Aorta (tissue), 5 donors: ENCODE results near the gene ADAT3. TPM values are rescaled to one million over a fixed set of nuclear protein-coding genes. Genes with fewer than 3 reads are reported as not detected.
A peak's percentile ranks its signal among the peaks of the same experiment; 100 is the strongest.
"Not testable (repeated sequence)": the region's sequence is repeated elsewhere in the genome, so short reads cannot be mapped to it uniquely, and the experiment has no call there.

Source experiments
- ATAC-seq: fragments of 200-7000 bp; cut with Tn5 transposase; one replicate; pipeline ENCODE4 v1.9.1; 2022; ENCODE audit warnings: moderate library complexity; ENCODE audit not compliant: low FRiP score
- DNase-seq, 2 donors: peaks; one replicate each; pipeline ENCODE4 v3.0.0-alpha.2; 2020
- H3K27ac ChIP-seq, 2 donors: one replicate each; pipeline ENCODE4 v1.5.1; 2013; ENCODE audit warnings: low read length in 2 of 2, mild to moderate bottlenecking in 2 of 2, moderate library complexity in 2 of 2, control low read depth in 1 of 2, inconsistent platforms in 1 of 2, low read depth in 1 of 2
- H3K27me3 ChIP-seq, 2 donors: one replicate each; pipeline ENCODE4 v1.6.1; 2013; ENCODE audit warnings: control low read depth in 1 of 2, low read length in 1 of 2, mild to moderate bottlenecking in 1 of 2, moderate library complexity in 1 of 2; ENCODE audit not compliant: insufficient read depth in 2 of 2, control insufficient read depth in 1 of 2
- H3K36me3 ChIP-seq, 2 donors: one replicate each; pipeline ENCODE4 v1.6.1; 2013; ENCODE audit warnings: control low read depth in 1 of 2, low read length in 1 of 2, mild to moderate bottlenecking in 1 of 2; ENCODE audit not compliant: insufficient read depth in 2 of 2, control insufficient read depth in 1 of 2
- H3K4me1 ChIP-seq, 2 donors: one replicate each; pipeline ENCODE4 v1.6.1; 2013; ENCODE audit warnings: low read length in 2 of 2, control low read depth in 1 of 2, mild to moderate bottlenecking in 1 of 2, moderate library complexity in 1 of 2; ENCODE audit not compliant: insufficient read depth in 2 of 2, control insufficient read depth in 1 of 2
- H3K4me3 ChIP-seq, 2 donors: one replicate each; pipeline ENCODE4 v1.5.1; 2013; ENCODE audit warnings: low read length in 2 of 2, control low read depth in 1 of 2, mild to moderate bottlenecking in 1 of 2
- H3K9me3 ChIP-seq: one replicate; pipeline ENCODE4 v1.6.1; 2013; ENCODE audit warnings: mild to moderate bottlenecking, low read length; ENCODE audit not compliant: control insufficient read depth
- WGBS, 2 donors: extraction: QIAGEN DNeasy Blood & Tissue Kit; methylation state at CpG; one replicate each; pipeline ENCODE4 v1.1.7; 2013; 5-methylcytosine and 5-hydroxymethylcytosine counted together
- intact Hi-C, 2 donors: fragments of 100-400 bp; cut with DNase I; formaldehyde crosslinking; loops; one replicate each; pipeline versions ENCODE4 v1.14.2 to v1.15.0; 2022
- polyA plus RNA-seq, 2 donors: library from polyadenylated mRNA; stranded (reverse); fragments of 200-250 nt; gene quantifications; one replicate each; pipeline ENCODE4 v1.2.3, GENCODE V29; 2013
- total RNA-seq, 2 donors: library from RNA; stranded (reverse); fragmentation: NEBNext Ultra II Directional; extraction: Animal tissue kit (Norgen Biotek cat#: 25700); gene quantifications; one replicate each; pipeline ENCODE4 v1.2.1, GENCODE V29; 2021
- donor health status: healthy with polysubstance abuse.
- donor health status: Bipolar disorder and iron deficiency.
- donor health status: DM: no; HTN: no; CAD: no.
- donor health status: DM: no; HTN: no; CAD: no.
- donor health status: DM: yes; HTN: yes; CAD: no.

Gene ADAT3
- total and polyA plus RNA-seq, 4 donors = 1.5 to 5.6 (median 4.4) TPM

DNA sequence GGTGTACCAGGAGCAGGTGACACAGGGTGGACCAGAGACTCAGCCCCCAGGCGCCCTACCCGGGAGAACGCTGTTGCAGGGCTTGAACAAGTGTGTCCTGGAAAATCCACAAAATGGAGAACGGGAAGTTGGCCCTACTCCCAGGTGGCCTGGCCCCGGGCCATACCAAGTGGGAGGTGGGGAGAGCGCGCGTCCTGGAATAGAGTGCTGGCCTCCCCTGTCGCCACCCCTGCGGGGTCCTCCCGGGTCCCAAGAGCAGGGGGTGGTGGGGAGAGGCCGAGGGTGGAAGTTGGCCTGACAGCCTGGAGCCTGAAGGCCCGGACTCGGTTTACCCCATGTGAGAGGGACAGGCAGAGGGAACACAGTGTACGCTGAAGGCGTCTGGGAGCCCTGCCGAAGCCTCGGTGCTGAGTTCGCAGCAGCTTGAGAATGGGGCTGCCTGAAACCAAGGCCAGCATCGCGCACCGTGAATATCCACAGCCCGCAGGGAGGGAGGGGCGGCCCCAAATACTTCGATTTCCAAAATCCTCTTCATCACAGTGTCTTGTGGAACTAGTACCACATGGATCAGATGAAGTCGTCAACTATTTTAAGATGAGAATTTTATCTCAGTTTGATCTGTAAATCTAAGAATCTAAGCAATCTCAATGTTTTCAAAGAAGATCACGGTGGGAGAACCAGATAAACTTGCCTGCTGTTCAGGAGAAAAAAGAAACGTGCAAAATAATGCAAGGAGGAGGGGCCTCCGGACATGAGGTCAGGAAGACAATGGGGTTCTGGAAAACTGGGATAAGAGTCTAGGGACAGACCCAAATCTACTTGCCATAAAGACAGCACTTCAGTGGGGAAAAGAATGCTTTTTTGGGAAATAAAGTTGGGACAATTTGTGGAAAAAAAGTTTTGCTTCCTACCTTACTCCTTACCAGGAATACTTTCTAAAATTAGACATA lies 31.4 kb upstream of the ADAT3 start:
- ATAC-seq = no peak
- WGBS, 2 donors = 38 to 52% methylated on average over 28 to 29 of the region's 29 CpGs
- H3K27me3 ChIP-seq = no peaks in the 10 kb centered on the region
- H3K27ac ChIP-seq = peak overlapping the region in 1 of 2 donors; percentile 11
- DNase-seq = no peak
- no peaks in the 10 kb centered on the region for H3K36me3 ChIP-seq
- intact Hi-C loops = no loop called here
- no peaks in the 10 kb centered on the region for H3K9me3 ChIP-seq
- H3K4me1 ChIP-seq = no peaks in the 10 kb centered on the region
- H3K4me3 ChIP-seq = no peak overlapping the region

DNA sequence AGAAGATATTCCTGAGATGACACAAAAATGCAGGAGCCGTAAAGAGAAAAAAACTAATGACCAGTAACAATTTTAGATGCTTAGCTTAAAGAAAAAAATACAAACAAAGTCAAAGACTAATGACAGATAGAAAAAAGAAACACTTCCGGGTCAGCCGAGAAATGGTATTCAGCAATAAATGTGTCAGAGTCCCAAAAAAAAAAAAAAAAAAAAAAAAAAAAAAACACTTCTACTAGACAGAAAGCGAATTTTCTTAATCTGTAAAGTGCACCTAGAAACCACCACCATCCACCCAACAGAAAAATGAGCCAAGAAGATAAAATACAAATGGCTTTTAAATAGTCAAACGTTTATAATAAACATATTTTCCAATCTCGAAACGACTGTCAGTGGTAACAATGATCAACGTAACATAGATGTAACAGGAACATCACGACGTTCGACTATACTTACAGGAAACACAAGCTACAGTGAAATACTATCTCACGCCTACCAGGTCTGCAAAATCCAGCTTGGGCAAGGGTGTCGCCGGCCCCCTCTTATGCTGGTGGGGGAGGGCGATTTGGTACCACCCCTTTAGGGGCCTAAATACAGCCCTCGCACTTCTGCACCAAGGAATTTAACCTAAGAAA lies 30.5 kb upstream of the ADAT3 start:
- Histone ChIP-seq H3K36me3 (no peaks in the 10 kb centered on the region), H3K9me3 (no peaks in the 10 kb centered on the region), H3K4me1 (no peaks in the 10 kb centered on the region), H3K27ac (peak overlapping the region in 1 of 2 donors; percentile 29), H3K27me3 (no peaks in the 10 kb centered on the region), H3K4me3 (peak overlapping the region in 1 of 2 donors; percentile 93)
- DNase-seq (no peak), ATAC-seq (no peak)
- 9 to 14% methylated on average over 16 of the region's 16 CpGs for WGBS, 2 donors
- intact Hi-C loops = no loop called here

DNA sequence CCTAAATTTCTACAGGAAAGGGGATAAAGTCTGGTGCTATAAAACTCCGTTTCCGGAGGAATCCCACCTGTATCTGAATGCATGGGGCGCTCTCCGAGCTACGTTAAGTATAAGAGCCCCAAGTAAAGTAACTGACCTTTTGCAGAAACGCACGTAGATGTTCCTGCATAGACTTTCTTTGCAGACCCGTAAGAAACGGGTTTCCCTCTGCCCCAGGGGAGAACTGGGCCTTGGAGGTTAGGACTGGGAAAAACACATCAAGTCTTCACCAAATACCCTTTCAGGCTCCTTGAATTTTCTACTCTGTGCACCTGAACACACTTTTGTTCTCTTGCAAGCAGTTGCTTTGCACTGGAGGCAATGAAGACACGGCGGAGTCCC lies 29.9 kb upstream of the ADAT3 start:
- H3K9me3 ChIP-seq, DNase-seq, H3K27me3 ChIP-seq, intact Hi-C loops, ATAC-seq, H3K36me3 ChIP-seq, H3K4me1 ChIP-seq: not testable (repeated sequence)
- Histone ChIP-seq H3K27ac (peak overlapping the region in 1 of 2 donors; percentile 87), H3K4me3 (peak overlapping the region; percentile 75 to 93)
- 3% methylated on average over 11 of the region's 11 CpGs for WGBS, 2 donors

DNA sequence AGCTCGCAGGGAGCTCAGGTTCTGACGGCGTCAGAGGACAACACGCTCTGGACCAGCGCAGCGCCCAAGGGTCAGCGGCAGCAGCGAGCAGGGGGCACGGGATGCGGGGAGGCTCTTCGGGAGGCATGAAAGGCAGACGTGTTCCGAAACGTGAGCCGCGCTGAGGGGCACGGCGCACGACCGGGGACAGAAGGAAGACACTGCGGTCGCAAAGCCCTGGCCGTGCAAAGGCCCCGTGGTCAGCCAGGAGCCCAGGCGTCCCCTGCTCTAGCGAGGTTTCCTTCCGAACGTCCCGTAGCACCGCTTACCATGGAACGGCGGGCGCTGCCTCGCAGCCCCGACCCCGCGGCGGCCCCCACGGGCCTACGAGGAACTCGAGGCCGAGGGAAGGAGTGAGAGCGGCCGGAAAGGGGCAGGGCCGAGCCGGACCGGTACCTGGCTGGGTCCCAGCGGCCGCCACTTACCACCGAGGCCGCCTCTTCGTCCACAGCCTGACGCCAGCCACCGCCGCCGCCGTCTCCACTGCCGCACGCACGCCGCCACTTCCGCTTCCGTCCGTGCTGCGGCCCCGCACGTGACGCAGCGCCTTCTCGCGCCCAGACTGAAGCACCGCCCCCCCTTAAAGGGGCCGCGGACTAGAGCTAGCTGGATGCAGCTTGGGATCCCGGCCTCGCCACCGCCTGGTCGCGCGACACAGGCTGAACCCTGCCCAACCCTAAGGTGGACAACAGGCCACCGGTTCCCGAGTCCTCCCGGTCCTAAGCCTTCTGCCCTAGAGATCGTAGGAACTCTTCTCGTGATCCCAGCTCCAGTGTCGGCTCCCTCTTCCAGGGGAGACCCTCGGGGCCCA lies 29.3 kb upstream of the ADAT3 start:
- Histone ChIP-seq H3K27me3 (no peaks in the 10 kb centered on the region), H3K4me1 (no peaks in the 10 kb centered on the region), H3K4me3 (peak overlapping the region; percentile 75 to 93), H3K9me3 (no peaks in the 10 kb centered on the region), H3K27ac (peak overlapping the region in 1 of 2 donors; percentile 87), H3K36me3 (no peaks in the 10 kb centered on the region)
- DNase-seq (peak; percentile 96 to 97), ATAC-seq (peak; percentile 96)
- WGBS, 2 donors = 0 to 1% methylated on average over 78 to 87 of the region's 87 CpGs
- intact Hi-C loops = no loop called here

DNA sequence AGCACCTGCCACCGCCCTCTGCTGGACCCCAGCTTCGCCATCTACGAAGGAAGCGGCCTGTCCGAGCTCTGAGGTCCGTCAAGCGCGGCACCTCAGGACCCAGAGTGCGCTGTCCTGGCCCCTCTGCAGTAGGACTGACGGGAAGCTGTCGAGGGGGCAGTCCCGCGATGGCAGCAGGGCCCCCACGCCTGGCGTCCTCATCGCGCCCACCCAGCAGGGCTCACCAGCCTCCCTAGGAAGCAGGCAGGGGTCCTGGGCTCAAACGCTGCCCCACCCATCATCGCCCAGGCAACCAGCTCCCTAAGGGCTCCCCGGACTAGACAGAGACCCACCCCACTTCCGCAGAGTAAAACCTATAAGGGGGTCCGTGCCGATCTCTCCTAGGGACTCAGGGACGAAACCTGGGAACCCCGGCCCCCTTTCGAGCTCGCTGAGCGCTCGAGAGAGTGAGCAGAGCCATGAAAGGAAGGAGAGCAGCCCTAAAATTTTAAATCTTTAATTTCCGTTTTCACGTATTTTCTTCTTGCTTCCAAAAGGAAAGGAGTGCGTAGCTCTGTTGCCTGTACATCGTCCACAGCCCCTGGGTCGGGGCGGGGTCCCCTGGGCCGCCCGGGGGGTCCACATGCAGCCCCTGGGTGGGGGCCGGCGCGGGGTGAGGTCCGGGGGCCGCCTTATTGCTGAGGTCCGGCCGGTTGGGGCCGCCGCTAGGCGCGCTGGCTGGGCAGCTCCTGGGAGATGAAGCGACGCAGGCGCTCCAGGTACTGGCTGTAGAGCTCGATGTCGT lies 28.5 kb upstream of the ADAT3 start:
- DNase-seq, intact Hi-C loops, H3K27me3 ChIP-seq, H3K36me3 ChIP-seq, H3K9me3 ChIP-seq, H3K4me1 ChIP-seq: not testable (repeated sequence)
- H3K27ac ChIP-seq = peak overlapping the region in 1 of 2 donors; percentile 37
- ATAC-seq = peak; percentile 26
- H3K4me3 ChIP-seq = peak overlapping the region in 1 of 2 donors; percentile 93
- WGBS, 2 donors = 38 to 41% methylated on average over 45 to 47 of the region's 53 CpGs

DNA sequence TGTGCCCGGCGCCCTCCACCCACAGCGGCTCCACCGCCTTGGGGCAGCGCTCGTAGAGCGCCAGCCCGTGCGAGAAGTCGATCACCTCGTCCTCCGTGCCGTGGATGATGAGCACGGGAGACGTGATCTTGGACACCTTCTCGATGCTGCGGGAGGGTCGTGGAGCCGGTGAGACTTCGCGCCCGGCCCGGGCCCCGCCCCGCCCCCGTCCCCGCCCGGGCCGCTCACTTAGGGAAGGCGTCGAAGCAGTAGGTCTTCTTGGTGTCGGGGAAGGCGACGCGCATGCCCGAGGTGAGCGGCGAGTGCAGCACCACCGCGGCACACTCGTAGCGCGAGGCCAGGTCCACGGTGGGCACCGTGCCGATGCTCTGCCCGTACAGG lies 27.9 kb upstream of the ADAT3 start:
- ATAC-seq, DNase-seq, H3K27me3 ChIP-seq, H3K4me1 ChIP-seq, H3K4me3 ChIP-seq, H3K36me3 ChIP-seq, intact Hi-C loops, H3K27ac ChIP-seq, H3K9me3 ChIP-seq: not testable (repeated sequence)
- 68 to 69% methylated on average over 37 to 41 of the region's 47 CpGs for WGBS, 2 donors

DNA sequence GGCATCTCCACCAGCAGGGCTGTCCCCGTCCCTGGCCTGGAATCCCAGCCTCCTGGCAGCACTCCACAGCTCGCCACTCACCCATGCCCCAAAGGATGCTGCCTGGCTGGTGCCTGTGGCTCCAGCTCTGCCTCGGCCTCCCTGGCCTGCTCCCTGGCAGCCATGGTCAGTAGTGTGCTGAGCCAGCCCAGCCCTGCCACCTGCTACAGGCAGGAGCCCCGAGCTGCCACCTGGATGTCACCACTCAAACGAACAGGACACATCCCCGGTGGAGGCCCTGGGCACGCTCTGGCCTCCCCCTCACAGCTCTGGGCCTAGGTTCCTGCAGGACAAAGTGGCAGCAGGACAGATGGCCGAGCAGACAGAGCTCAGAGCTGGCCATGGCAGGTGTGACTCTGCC lies 26.6 kb upstream of the ADAT3 start:
- H3K4me1 ChIP-seq, H3K4me3 ChIP-seq, H3K9me3 ChIP-seq, DNase-seq, H3K36me3 ChIP-seq, H3K27ac ChIP-seq, intact Hi-C loops, ATAC-seq, H3K27me3 ChIP-seq: not testable (repeated sequence)
- 61% methylated on average over 7 to 8 of the region's 8 CpGs for WGBS, 2 donors

DNA sequence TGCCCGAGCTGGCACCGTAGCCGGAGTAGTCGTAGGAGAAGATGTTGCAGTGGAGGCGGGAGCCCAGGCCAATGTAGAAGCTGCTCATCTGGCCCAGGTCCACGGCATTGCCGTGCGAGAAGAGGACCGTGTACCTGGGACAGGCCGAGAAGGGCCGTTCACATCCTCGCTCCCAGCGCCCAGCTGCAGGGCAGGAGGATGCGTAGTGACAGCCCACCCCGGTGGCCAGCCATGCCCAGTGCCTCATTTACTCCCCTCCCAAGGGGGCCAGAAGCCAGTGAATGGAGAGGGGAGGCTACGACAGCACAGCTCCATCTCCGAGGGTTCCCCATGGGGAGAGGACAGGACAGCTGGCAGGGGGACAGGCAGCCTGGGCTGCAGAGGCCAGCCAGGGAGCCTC lies 25.2 kb upstream of the ADAT3 start:
- intact Hi-C loops, H3K27ac ChIP-seq, H3K4me1 ChIP-seq, H3K36me3 ChIP-seq, H3K4me3 ChIP-seq, DNase-seq, H3K9me3 ChIP-seq, H3K27me3 ChIP-seq, ATAC-seq: not testable (repeated sequence)
- 85 to 87% methylated on average over 12 to 17 of the region's 17 CpGs for WGBS, 2 donors
